Gastroesophageal sphincter (tissue), 4 donors: ENCODE results near the gene SUSD6. TPM values are rescaled to one million over a fixed set of nuclear protein-coding genes. Genes with fewer than 3 reads are reported as not detected.
A peak's percentile ranks its signal among the peaks of the same experiment; 100 is the strongest.

ENCODE experiments used
- ATAC-seq: fragments of 150-250 bp; one replicate; pipeline ENCODE4 v1.9.1; 2016; ENCODE audit warnings: mild to moderate bottlenecking, moderate library complexity
- H3K27ac ChIP-seq, 4 donors: fragments of 200-600 bp; sonication (generic) in 3 of 4; 1 replicate in 3 of 4; 2 replicates in 1 of 4; pipeline ENCODE4 v1.5.1; 2016 to 2019
- H3K27me3 ChIP-seq: fragments of 200-600 bp; sonication (generic); one replicate; pipeline ENCODE4 v1.5.1; 2019
- H3K36me3 ChIP-seq, 2 donors: fragments of 200-600 bp; sonication (generic); one replicate each; pipeline ENCODE4 v1.5.1; 2019; ENCODE audit warnings: control low read depth in 1 of 2
- H3K4me1 ChIP-seq, 3 donors: fragments of 200-600 bp; sonication (generic); 1 replicate in 2 of 3; 2 replicates in 1 of 3; pipeline ENCODE4 v1.5.1; 2016 to 2019; ENCODE audit warnings: control low read depth in 2 of 3
- H3K4me3 ChIP-seq, 2 donors: fragments of 200-600 bp; sonication (generic); one replicate each; pipeline ENCODE4 v1.5.1; 2019; ENCODE audit warnings: mild to moderate bottlenecking in 1 of 2, moderate library complexity in 1 of 2
- H3K9me3 ChIP-seq, 3 donors: fragments of 200-600 bp; sonication (generic); one replicate each; pipeline ENCODE4 v1.5.1; 2017 to 2019; ENCODE audit warnings: control low read depth in 2 of 3
- CTCF ChIP-seq, 4 experiments: fragments of 200-600 bp in 2 of 4; fragments of 450-650 bp in 2 of 4; sonication (generic) in 1 of 4; IDR thresholded peaks; one replicate each; pipeline ENCODE4 v1.5.1; 2017 to 2019; ENCODE audit warnings: antibody characterized with exemption in 4 of 4, mild to moderate bottlenecking in 2 of 4, moderate library complexity in 2 of 4
- EP300 ChIP-seq: sonication (generic); formaldehyde crosslinking; IDR thresholded peaks from one replicate; pipeline ENCODE4 v1.6.1; 2017; ENCODE audit warnings: antibody characterized with exemption, mild to moderate bottlenecking
- POLR2A ChIP-seq, 2 donors: fragments of 450-650 bp; IDR thresholded peaks; one replicate each; pipeline ENCODE4 v1.6.1; 2017; ENCODE audit warnings: antibody characterized with exemption in 2 of 2, mild to moderate bottlenecking in 2 of 2, moderate library complexity in 1 of 2
- POLR2AphosphoS5 ChIP-seq: sonication (generic); formaldehyde crosslinking; IDR thresholded peaks from one replicate; pipeline ENCODE4 v1.6.1; 2017; ENCODE audit warnings: antibody characterized with exemption
- WGBS, 2 donors: methylation state at CpG; one replicate each; pipeline ENCODE4 v1.1.5; 2018; ENCODE audit warnings: low coverage in 1 of 2; 5-methylcytosine and 5-hydroxymethylcytosine counted together
- total RNA-seq, 4 donors: library from RNA; depleted of rRNA; stranded (reverse); fragments of >200 nt; gene quantifications; one replicate each; pipeline ENCODE4 v1.1.0, GENCODE V29; 2016

The SUSD6 gene
- total RNA-seq, 4 donors from 2014 or later, result 24.4 to 40.6 (median 38.5) TPM

- WGBS, 2 donors, result 100% methylated on average over 1 of the region's 1 CpG; no CpG with 5 or more reads in 1 of the 2 donors
- Histone ChIP-seq H3K4me3 (no peak overlapping the region), H3K27ac (no peak overlapping the region), H3K4me1 (peaks cover 0 to 7% (median 0%) of the 10 kb centered on the region in 3 donors), H3K36me3 (no peaks in the 10 kb centered on the region), H3K27me3 (no peaks in the 10 kb centered on the region), H3K9me3 (no peaks in the 10 kb centered on the region)
- TF ChIP-seq EP300 (no peak), CTCF (IDR thresholded peaks at IDR 0.05) (no peak), POLR2AphosphoS5 (no peak), POLR2A (IDR thresholded peaks at IDR 0.05) (no peak)
- no peak for ATAC-seq
These were observed 27.0 kb upstream of the SUSD6 start for GRCh38 chr14:69584389-69584788.

GRCh38 chr14:69586404-69586803, 25.0 kb upstream of the SUSD6 start:
- Histone ChIP-seq H3K36me3 (no peaks in the 10 kb centered on the region), H3K27ac (no peak overlapping the region), H3K27me3 (no peaks in the 10 kb centered on the region), H3K4me3 (no peak overlapping the region), H3K9me3 (no peaks in the 10 kb centered on the region), H3K4me1 (peaks cover 0 to 7% (median 0%) of the 10 kb centered on the region in 3 donors)
- 59 to 75% methylated on average over 3 to 4 of the region's 4 CpGs for WGBS, 2 donors
- TF ChIP-seq POLR2A (IDR thresholded peaks at IDR 0.05), result no peak
- TF ChIP-seq CTCF (IDR thresholded peaks at IDR 0.05), result no peak
- no peak for TF ChIP-seq EP300
- no peak for TF ChIP-seq POLR2AphosphoS5
- ATAC-seq, result no peak

- TF ChIP-seq EP300, result no peak
- no peak for TF ChIP-seq CTCF (IDR thresholded peaks at IDR 0.05)
- no peak for TF ChIP-seq POLR2A (IDR thresholded peaks at IDR 0.05)
- ATAC-seq, result no peak
- H3K9me3 ChIP-seq, result no peaks in the 10 kb centered on the region
- no peak overlapping the region for H3K4me3 ChIP-seq
- H3K36me3 ChIP-seq, result no peaks in the 10 kb centered on the region
- peaks cover 0 to 7% (median 0%) of the 10 kb centered on the region in 3 donors for H3K4me1 ChIP-seq
- H3K27ac ChIP-seq, result peak overlapping the region in 1 of 4 donors; percentile 1
- H3K27me3 ChIP-seq, result no peaks in the 10 kb centered on the region
- 40 to 73% methylated on average over 1 to 5 of the region's 8 CpGs for WGBS, 2 donors
These were observed 24.0 kb upstream of the SUSD6 start for GRCh38 chr14:69587389-69587788.

- Histone ChIP-seq H3K4me3 (no peak overlapping the region), H3K4me1 (peaks cover 0 to 18% (median 6%) of the 10 kb centered on the region in 3 donors), H3K36me3 (no peaks in the 10 kb centered on the region), H3K9me3 (no peaks in the 10 kb centered on the region), H3K27ac (no peak overlapping the region), H3K27me3 (no peaks in the 10 kb centered on the region)
- 40% methylated on average over 1 of the region's 2 CpGs; no CpG with 5 or more reads in 1 of the 2 donors for WGBS, 2 donors
- TF ChIP-seq CTCF (IDR thresholded peaks at IDR 0.05) (no peak), POLR2A (IDR thresholded peaks at IDR 0.05) (no peak), EP300 (no peak), POLR2AphosphoS5 (no peak)
- no peak for ATAC-seq
These were observed 20.1 kb upstream of the SUSD6 start for GRCh38 chr14:69591317-69591716.

- H3K36me3 ChIP-seq, result no peaks in the 10 kb centered on the region
- no peaks in the 10 kb centered on the region for H3K27me3 ChIP-seq
- TF ChIP-seq CTCF (IDR thresholded peaks at IDR 0.05), result no peak
- peak; percentile 36 for TF ChIP-seq POLR2AphosphoS5
- H3K4me3 ChIP-seq, result peak overlapping the region in 1 of 2 donors; percentile 25
- no peaks in the 10 kb centered on the region for H3K9me3 ChIP-seq
- WGBS, 2 donors, result 8 to 18% methylated on average over 4 of the region's 6 CpGs
- ATAC-seq, result peak; percentile 67
- H3K27ac ChIP-seq, result peak overlapping the region in 3 of 4 donors; percentile 36 to 68 (median 53)
- H3K4me1 ChIP-seq, result peaks cover 0 to 18% (median 6%) of the 10 kb centered on the region in 3 donors
These were observed 18.2 kb upstream of the SUSD6 start for GRCh38 chr14:69593018-69593677.
